Uterus (tissue), 4 donors: ENCODE measurements around the gene ARSG. TPM values are rescaled to one million over a fixed set of nuclear protein-coding genes. Genes with fewer than 3 reads are reported as not detected.
"Not testable (repeated sequence)": the region's sequence is repeated elsewhere in the genome, so short reads cannot be mapped to it uniquely, and the experiment has no call there.

Source experiments
- DNase-seq, 2 donors: peaks; one replicate each; pipeline ENCODE4 v3.0.0-alpha.2; 2019 to 2020
- H3K27ac ChIP-seq, 2 donors: fragments of 200-600 bp; sonication (generic); 1 replicate in 1 of 2; 2 replicates in 1 of 2; pipeline ENCODE4 v1.5.1; 2016 to 2018
- H3K27me3 ChIP-seq, 2 donors: fragments of 200-600 bp; sonication (generic); one replicate each; pipeline ENCODE4 v1.5.1; 2018 to 2019; ENCODE audit warnings: control low read depth in 1 of 2
- H3K36me3 ChIP-seq, 2 donors: fragments of 200-600 bp; sonication (generic); one replicate each; pipeline ENCODE4 v1.5.1; 2019; ENCODE audit warnings: control low read depth in 1 of 2
- H3K4me1 ChIP-seq, 2 donors: fragments of 200-600 bp; sonication (generic); one replicate each; pipeline ENCODE4 v1.5.1; 2018 to 2019; ENCODE audit warnings: control low read depth in 1 of 2
- H3K4me3 ChIP-seq, 2 donors: fragments of 200-600 bp; sonication (generic); 1 replicate in 1 of 2; 2 replicates in 1 of 2; pipeline ENCODE4 v1.5.1; 2018 to 2019; ENCODE audit warnings: mild to moderate bottlenecking in 1 of 2
- H3K9me3 ChIP-seq, 2 donors: fragments of 200-600 bp; sonication (generic); one replicate each; pipeline ENCODE4 v1.5.1; 2019; ENCODE audit warnings: control low read depth in 1 of 2
- POLR2A ChIP-seq, 2 donors: fragments of 450-650 bp; IDR thresholded peaks; one replicate each; pipeline ENCODE4 v1.6.1; 2016; ENCODE audit warnings: antibody characterized with exemption in 2 of 2, mild to moderate bottlenecking in 1 of 2, moderate library complexity in 1 of 2
- intact Hi-C: fragments of 100-400 bp; cut with DNase I; formaldehyde crosslinking; loops from one replicate; pipeline ENCODE4 v1.15.1; 2023; ENCODE audit warnings: low total_unique reads
- total RNA-seq, 4 donors: library from RNA; depleted of rRNA in 3 of 4; stranded (reverse); fragments of >200 nt in 3 of 4; gene quantifications; one replicate each; pipeline versions ENCODE4 v1.1.0 to v1.2.4, GENCODE V29; 2014 to 2023
- TF ChIP-seq, protein P1 (sequence below), 4 experiments: fragments of 200-600 bp in 2 of 4; fragments of 450-650 bp in 2 of 4; sonication (generic) in 2 of 4; IDR thresholded peaks; one replicate each; pipeline ENCODE4 v1.5.1; 2016 to 2019; ENCODE audit warnings: antibody characterized with exemption in 4 of 4, mild to moderate bottlenecking in 2 of 4, moderate library complexity in 1 of 4
- donor health status: DM: yes; HTN: yes; CAD: no.

The ARSG gene
- total RNA-seq, 4 donors from 2014 or later = 0.59 to 6.4 (median 5.7) TPM

DNA sequence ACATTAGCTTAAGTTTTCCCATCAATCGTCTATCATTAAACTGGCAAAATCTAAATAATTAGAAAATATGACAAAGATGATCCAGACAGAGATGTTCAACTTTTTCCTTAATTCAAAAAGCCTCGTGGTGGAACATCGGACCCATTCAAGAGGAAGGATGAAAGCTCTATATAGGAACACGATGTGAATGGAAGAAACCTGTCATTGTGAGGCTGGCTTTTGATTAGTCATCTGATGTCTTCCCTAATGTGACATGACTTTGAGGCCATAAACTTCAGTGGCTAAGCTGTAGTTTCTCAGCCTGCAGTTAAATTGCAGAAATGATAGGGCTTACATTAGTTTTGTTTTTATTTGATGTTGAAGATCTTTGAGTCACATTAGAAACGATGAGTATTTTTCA is 42.4 kb upstream of the ARSG start:
- no peaks in the 10 kb centered on the region for H3K9me3 ChIP-seq

DNA sequence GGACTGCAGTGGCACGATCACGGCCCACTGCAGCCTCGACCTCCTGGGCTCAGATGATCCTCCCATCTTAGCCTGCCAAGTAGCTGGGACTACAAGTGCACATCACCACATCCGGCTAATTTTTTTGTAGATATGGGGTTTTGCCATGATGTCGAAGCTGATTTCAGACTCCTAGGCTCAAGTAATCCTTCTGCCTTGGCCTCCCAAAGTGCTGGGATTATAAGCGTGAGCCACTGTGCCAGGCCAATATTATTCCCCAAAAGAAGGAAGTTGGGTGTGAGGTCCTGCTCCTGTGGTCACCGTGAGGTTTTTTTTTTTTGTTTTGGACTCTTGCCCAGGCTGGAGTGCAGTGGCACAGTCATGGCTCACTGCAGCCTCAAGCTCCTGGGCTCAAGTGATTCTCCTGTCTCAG is 41.9 kb upstream of the ARSG start:
- intact Hi-C loops = no loop called here
- Histone ChIP-seq H3K36me3 (no peaks in the 10 kb centered on the region), H3K27ac (peak overlapping the region; percentile 90 to 99), H3K27me3 (no peaks in the 10 kb centered on the region), H3K9me3 (no peaks in the 10 kb centered on the region), H3K4me3 (no peak overlapping the region), H3K4me1 (no peaks in the 10 kb centered on the region)
- no peak for DNase-seq
- TF ChIP-seq, protein P1, sequence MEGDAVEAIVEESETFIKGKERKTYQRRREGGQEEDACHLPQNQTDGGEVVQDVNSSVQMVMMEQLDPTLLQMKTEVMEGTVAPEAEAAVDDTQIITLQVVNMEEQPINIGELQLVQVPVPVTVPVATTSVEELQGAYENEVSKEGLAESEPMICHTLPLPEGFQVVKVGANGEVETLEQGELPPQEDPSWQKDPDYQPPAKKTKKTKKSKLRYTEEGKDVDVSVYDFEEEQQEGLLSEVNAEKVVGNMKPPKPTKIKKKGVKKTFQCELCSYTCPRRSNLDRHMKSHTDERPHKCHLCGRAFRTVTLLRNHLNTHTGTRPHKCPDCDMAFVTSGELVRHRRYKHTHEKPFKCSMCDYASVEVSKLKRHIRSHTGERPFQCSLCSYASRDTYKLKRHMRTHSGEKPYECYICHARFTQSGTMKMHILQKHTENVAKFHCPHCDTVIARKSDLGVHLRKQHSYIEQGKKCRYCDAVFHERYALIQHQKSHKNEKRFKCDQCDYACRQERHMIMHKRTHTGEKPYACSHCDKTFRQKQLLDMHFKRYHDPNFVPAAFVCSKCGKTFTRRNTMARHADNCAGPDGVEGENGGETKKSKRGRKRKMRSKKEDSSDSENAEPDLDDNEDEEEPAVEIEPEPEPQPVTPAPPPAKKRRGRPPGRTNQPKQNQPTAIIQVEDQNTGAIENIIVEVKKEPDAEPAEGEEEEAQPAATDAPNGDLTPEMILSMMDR (IDR thresholded peaks at IDR 0.05) = no peak
- TF ChIP-seq POLR2A (IDR thresholded peaks at IDR 0.05) = no peak

More for the DNA sequence above, 42.4 kb upstream of the ARSG start:
- Histone ChIP-seq H3K4me1 (no peaks in the 10 kb centered on the region), H3K27me3 (no peaks in the 10 kb centered on the region), H3K4me3 (peak overlapping the region in 1 of 2 donors; percentile 66), H3K36me3 (no peaks in the 10 kb centered on the region), H3K27ac (peak overlapping the region; percentile 90 to 99)
- intact Hi-C loops = no loop called here
- DNase-seq = no peak
- TF ChIP-seq, protein P1 (IDR thresholded peaks at IDR 0.05) = no peak
- TF ChIP-seq POLR2A (IDR thresholded peaks at IDR 0.05) = no peak

DNA sequence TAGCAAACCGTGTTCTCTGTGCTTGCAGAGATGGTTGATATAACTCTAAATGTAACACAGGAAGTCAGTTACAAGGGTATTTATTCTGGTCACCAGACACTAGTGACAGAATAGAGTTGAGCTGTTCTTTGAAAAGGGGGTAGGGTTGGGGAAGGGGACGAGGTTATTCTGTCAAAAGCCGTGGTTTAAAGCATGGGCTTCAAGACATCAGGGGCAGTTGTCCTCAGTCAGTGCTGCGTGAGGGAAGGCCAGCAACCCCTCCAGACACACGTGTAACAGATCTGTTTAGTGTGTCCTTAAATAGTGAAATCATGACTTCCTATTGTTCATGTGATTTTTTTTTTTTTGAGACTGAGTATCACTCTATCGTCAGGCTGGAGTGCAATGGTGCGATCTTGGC is 37.9 kb upstream of the ARSG start:
- intact Hi-C loops, H3K27ac ChIP-seq, H3K27me3 ChIP-seq, DNase-seq, H3K9me3 ChIP-seq, H3K4me3 ChIP-seq, H3K36me3 ChIP-seq, H3K4me1 ChIP-seq: not testable (repeated sequence)

DNA sequence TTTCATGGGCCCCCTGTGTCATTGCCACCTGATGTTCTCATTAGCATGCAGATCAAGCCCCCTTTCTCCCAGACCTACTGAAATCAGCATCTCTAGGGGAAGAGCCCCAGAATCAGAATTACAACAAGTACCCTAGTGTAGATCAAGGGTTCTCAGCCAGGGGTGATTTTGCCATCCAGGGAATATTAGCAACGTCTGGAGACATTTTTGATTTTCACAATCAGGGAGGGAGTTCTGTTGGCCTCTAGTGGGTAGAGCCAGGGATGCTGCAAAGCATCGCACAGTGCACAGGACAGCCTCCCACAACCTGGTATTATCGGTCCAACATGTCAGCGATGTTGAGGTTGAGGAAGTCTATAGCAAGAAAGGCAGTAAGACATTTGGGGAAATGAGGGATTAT is 36.1 kb upstream of the ARSG start:
- no peak for DNase-seq
- TF ChIP-seq POLR2A (IDR thresholded peaks at IDR 0.05) = no peak
- TF ChIP-seq, protein P1 (IDR thresholded peaks at IDR 0.05) = no peak
- H3K27ac ChIP-seq = no peak overlapping the region
- H3K36me3 ChIP-seq = no peaks in the 10 kb centered on the region
- no peak overlapping the region for H3K4me3 ChIP-seq
- no peaks in the 10 kb centered on the region for H3K9me3 ChIP-seq
- intact Hi-C loops = no loop called here
- H3K4me1 ChIP-seq = no peaks in the 10 kb centered on the region
- no peaks in the 10 kb centered on the region for H3K27me3 ChIP-seq

DNA sequence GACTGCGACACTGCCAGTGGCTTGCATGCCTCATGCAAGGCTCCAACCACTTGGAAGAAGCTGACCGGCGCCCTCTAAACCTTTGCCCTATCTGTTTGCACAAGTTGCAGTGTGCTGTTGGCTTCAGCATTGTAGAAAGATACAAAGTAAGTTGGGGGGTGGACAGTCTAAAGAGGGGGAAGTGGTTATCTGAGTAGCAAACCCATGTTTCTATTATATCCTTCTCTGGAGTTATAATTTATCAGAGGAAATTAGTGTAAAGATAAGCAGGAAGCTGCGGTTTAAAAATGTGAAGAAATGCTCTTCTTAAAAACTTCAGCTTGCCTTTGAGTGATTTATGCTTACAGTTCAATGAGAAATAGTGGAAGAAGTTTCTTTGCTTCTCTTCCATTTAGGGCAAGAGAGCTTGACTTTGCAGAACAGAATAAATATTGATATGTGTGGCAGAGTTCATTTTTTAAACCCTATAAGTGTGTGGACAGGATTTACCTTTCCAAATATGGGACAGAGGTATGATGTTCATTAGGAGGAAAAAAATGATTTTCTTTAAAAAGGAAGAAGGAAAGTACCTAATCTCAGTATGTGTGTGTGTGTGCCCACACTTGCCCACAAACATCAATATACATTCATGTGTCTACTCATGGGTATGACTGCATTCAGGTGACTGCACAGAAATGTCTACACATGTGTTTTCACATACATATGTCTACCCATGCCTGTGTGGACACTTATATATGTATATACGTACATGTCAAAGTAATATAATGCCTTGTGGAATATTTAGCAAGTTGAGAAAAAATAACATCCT is 35.4 kb upstream of the ARSG start:
- DNase-seq = no peak
- TF ChIP-seq POLR2A (IDR thresholded peaks at IDR 0.05) = no peak
- TF ChIP-seq, protein P1 (IDR thresholded peaks at IDR 0.05) = no peak
- intact Hi-C loops = no loop called here
- no peaks in the 10 kb centered on the region for H3K27me3 ChIP-seq
- no peaks in the 10 kb centered on the region for H3K36me3 ChIP-seq
- no peaks in the 10 kb centered on the region for H3K9me3 ChIP-seq
- H3K4me3 ChIP-seq = no peak overlapping the region
- peak overlapping the region; percentile 55 to 83 for H3K27ac ChIP-seq
- H3K4me1 ChIP-seq = no peaks in the 10 kb centered on the region

DNA sequence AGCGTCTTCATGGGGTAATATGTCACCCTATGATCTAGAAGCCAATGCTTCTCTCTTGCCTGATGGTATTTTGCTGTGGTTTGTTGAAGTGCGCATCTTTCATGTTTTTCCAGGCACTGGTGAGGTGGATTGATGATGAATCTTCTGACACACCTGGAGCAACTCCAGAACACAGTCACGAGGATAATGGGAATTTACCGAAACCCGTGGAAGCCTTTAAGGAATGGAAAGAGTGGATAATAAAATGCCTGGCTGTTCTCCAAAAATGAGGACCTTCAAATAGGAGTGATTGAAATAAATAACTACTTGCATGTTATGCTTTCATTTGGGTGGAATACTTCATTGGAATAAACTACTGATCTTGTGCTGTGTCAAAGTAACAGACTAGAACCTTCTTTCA is 34.6 kb upstream of the ARSG start:
- not testable (repeated sequence) for H3K36me3 ChIP-seq

More for the DNA sequence above, 34.6 kb upstream of the ARSG start:
- peak in 1 of 2 donors; percentile 44 for DNase-seq
- H3K27ac ChIP-seq = peak overlapping the region; percentile 55 to 83
- H3K27me3 ChIP-seq, H3K9me3 ChIP-seq, H3K4me3 ChIP-seq, intact Hi-C loops, H3K4me1 ChIP-seq: not testable (repeated sequence)
